Smooth muscle cell (in vitro differentiated cells): Measurements from ENCODE around the gene SHISA8. TPM values are rescaled to one million over a fixed set of nuclear protein-coding genes. Genes with fewer than 3 reads are reported as not detected.

ENCODE experiments used
- DNase-seq: peaks from one replicate; lab custom pipeline; 2025; ENCODE audit not compliant: unreplicated experiment; lab: John Stamatoyannopoulos, UW
- H2AFZ ChIP-seq: fragments of 200-600 bp; sonication (generic); 2 replicates; pipeline ENCODE4 v1.6.0; 2016; ENCODE audit warnings: antibody characterized with exemption, low read depth, mild to moderate bottlenecking
- H3F3A ChIP-seq: fragments of 200-600 bp; sonication (generic); 2 replicates; pipeline ENCODE4 v1.6.0; 2017; ENCODE audit warnings: antibody characterized with exemption, low read depth
- H3K27ac ChIP-seq: fragments of 200-600 bp; sonication (generic); 2 replicates; pipeline ENCODE4 v1.5.1; 2016; ENCODE audit warnings: low read depth, mild to moderate bottlenecking
- H3K27me3 ChIP-seq: fragments of 200-600 bp; sonication (generic); 2 replicates; pipeline ENCODE4 v1.6.1; 2016; ENCODE audit warnings: low read depth, mild to moderate bottlenecking
- H3K36me3 ChIP-seq: fragments of 200-600 bp; sonication (generic); 2 replicates; pipeline ENCODE4 v1.5.1; 2016; ENCODE audit warnings: low read depth
- H3K4me1 ChIP-seq: fragments of 200-600 bp; sonication (generic); 2 replicates; pipeline ENCODE4 v1.5.1; 2016; ENCODE audit warnings: low read depth
- H3K4me2 ChIP-seq: fragments of 200-600 bp; sonication (generic); 2 replicates; pipeline ENCODE4 v1.6.0; 2016; ENCODE audit warnings: mild to moderate bottlenecking
- H3K4me3 ChIP-seq: fragments of 200-600 bp; sonication (generic); 2 replicates; pipeline ENCODE4 v1.5.1; 2016; ENCODE audit warnings: mild to moderate bottlenecking
- H3K79me2 ChIP-seq: fragments of 200-600 bp; sonication (generic); 2 replicates; pipeline ENCODE4 v1.6.0; 2016; ENCODE audit warnings: low read depth, mild to moderate bottlenecking
- H3K9ac ChIP-seq: fragments of 200-600 bp; sonication (generic); 2 replicates; pipeline ENCODE4 v1.6.0; 2016; ENCODE audit warnings: low read depth
- H3K9me3 ChIP-seq: fragments of 200-600 bp; sonication (generic); replicated peaks from 2 replicates; pipeline ENCODE4 v1.5.1; 2016; ENCODE audit warnings: low read depth
- H4K20me1 ChIP-seq: fragments of 200-600 bp; sonication (generic); 2 replicates; pipeline ENCODE4 v1.6.0; 2016; ENCODE audit warnings: low read depth
- WGBS: methylation state at CpG from one replicate; pipeline ENCODE4 v1.1.7; 2016; ENCODE audit warnings: low lambda C conversion rate; 5-methylcytosine and 5-hydroxymethylcytosine counted together
- polyA plus RNA-seq: library from polyadenylated mRNA; unstranded; fragments of >200 nt; fragmentation: Nextera tagmentation; extraction: Ambion mirVana; gene quantifications from 2 replicates; pipeline ENCODE4 v1.2.1, GENCODE V29; 2016
- total RNA-seq: library from RNA; depleted of rRNA; stranded (reverse); fragments of >200 nt; gene quantifications from 2 replicates; pipeline ENCODE4 v1.2.3, GENCODE V29; 2014
- TF ChIP-seq, protein P1 (sequence below): fragments of 200-600 bp; sonication (generic); IDR thresholded peaks from 2 replicates; pipeline ENCODE4 v1.5.1; 2017; ENCODE audit warnings: borderline replicate concordance, mild to moderate bottlenecking, antibody characterized with exemption; ENCODE audit not compliant: insufficient read depth, poor library complexity, severe bottlenecking

The SHISA8 gene
- total and polyA plus RNA-seq, 2 experiments from 2014 or later = 0.11 TPM; not detected in 1

DNA sequence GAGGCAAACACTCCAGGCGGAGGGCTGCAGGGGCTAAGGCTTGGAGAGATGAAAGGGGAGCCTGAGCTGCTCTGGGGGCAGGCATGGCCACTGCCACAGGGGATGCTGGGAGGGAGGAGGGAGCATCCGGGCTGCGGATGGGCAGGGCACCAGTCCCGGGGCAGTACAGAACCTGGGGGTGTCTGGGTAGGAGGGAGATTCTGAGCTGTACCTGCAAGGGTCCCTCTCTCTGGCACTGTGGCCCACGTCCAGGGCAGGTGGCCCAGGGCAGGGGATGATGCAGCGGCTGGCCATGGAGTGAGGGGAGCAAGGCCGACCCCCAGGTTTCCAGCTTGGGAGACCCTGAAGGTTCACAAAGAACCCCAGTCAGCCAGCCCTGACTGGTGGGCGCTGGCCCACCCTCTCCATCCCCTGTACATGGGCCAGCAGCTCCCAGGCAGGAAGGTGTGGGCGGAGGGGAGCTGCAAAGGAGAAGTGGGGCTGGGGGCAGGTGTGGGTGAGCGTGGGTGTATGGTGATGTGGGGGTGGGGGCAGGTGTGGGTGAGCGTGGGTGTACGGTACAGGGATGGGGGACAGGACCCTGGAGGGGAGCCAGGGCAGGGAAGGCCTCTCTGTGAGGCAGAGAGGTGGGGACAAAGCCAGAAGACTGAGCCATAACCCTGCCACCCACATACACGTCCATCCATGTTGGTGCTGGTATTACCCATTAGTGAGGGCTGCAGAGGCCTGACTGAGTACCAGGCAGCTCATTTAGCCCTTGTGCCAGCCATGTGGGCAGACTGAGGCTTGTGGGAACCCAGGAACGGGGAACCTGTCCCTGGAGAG lies 13.9 kb upstream of the SHISA8 start:
- H3K4me1 ChIP-seq = peaks cover 3% of the 10 kb centered on the region
- no peak overlapping the region for H2AFZ ChIP-seq
- H4K20me1 ChIP-seq = no peaks in the 10 kb centered on the region
- H3K27me3 ChIP-seq = peaks cover 28% of the 10 kb centered on the region
- H3K4me2 ChIP-seq = no peak overlapping the region
- DNase-seq = no peak
- H3K9me3 ChIP-seq = no peaks in the 10 kb centered on the region
- TF ChIP-seq, protein P1, sequence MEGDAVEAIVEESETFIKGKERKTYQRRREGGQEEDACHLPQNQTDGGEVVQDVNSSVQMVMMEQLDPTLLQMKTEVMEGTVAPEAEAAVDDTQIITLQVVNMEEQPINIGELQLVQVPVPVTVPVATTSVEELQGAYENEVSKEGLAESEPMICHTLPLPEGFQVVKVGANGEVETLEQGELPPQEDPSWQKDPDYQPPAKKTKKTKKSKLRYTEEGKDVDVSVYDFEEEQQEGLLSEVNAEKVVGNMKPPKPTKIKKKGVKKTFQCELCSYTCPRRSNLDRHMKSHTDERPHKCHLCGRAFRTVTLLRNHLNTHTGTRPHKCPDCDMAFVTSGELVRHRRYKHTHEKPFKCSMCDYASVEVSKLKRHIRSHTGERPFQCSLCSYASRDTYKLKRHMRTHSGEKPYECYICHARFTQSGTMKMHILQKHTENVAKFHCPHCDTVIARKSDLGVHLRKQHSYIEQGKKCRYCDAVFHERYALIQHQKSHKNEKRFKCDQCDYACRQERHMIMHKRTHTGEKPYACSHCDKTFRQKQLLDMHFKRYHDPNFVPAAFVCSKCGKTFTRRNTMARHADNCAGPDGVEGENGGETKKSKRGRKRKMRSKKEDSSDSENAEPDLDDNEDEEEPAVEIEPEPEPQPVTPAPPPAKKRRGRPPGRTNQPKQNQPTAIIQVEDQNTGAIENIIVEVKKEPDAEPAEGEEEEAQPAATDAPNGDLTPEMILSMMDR = no peak
- H3K27ac ChIP-seq = no peak overlapping the region
- no peaks in the 10 kb centered on the region for H3K36me3 ChIP-seq
- no peaks in the 10 kb centered on the region for H3F3A ChIP-seq
- WGBS = 78% methylated on average over 14 of the region's 14 CpGs
- no peaks in the 10 kb centered on the region for H3K79me2 ChIP-seq
- H3K4me3 ChIP-seq = no peak overlapping the region
- no peak overlapping the region for H3K9ac ChIP-seq

DNA sequence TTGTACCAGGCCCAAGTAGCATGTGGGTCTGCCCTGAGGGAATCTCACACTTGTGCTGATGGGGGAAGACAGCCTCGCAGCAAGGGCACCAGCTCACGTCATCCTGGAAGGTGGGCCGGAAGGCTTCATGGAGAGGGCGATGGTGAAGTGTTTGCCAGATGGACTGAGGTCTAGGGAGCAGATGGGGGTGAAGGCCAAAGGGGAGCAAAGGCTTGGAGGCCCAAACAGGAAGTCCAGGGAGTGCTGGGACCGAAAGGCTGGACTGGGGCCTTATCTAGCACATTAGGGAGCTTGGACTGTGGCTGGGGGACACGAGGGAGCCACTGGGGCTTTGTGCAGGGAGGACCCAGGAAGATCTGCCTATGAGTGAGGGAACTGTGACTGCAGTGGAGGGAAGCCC lies 12.9 kb upstream of the SHISA8 start:
- Histone ChIP-seq H3K4me2 (no peak overlapping the region), H3K9me3 (no peaks in the 10 kb centered on the region), H3K9ac (no peak overlapping the region), H3K4me3 (no peak overlapping the region), H2AFZ (no peak overlapping the region), H3K27me3 (peaks cover 30% of the 10 kb centered on the region), H3K4me1 (peaks cover 3% of the 10 kb centered on the region), H3K36me3 (no peaks in the 10 kb centered on the region), H3F3A (no peaks in the 10 kb centered on the region), H3K79me2 (no peaks in the 10 kb centered on the region), H4K20me1 (no peaks in the 10 kb centered on the region), H3K27ac (no peak overlapping the region)
- TF ChIP-seq, protein P1 = no peak
- no peak for DNase-seq
- 65% methylated on average over 6 of the region's 6 CpGs for WGBS

DNA sequence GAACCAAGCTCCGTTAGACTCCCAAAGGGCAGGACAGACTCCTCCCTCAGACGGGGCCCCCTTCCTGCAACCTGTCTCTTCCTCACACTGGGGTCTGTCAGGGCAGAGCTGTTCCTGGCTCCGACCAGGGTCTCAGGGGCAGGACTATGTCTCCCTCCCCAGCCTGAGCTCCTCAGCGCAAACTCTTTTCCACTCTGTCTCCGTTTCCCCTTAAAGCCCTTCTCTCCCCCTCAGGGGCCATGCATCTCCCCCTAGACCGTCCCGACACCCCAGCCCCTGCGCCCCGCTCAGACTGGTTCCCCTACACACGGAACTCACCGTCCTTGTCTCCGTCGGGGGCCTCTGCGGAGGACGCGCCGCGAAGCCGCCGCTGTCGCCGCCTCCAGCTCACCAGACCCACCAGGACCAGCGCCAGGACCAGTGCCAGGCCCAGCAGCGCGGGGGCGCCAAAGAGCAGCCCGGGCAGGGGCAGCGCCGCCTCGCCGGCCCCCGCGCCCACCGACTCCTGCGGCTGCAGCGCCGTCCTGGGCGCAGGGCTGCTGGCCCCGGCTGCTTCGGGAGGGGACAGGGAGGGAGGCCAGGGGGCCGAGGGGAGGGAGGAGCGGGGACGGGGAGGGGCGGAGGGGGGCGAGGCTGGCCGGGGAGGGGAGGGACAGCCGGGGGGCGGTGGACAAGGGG lies 11.0 kb upstream of the SHISA8 start:
- peak; percentile 14 for DNase-seq
- H3K27ac ChIP-seq = no peak overlapping the region
- H3K9ac ChIP-seq = no peak overlapping the region
- H4K20me1 ChIP-seq = no peaks in the 10 kb centered on the region
- no peak overlapping the region for H2AFZ ChIP-seq
- no peaks in the 10 kb centered on the region for H3K79me2 ChIP-seq
- peak overlapping the region; percentile 38 for H3K4me3 ChIP-seq
- H3K27me3 ChIP-seq = peaks cover 30% of the 10 kb centered on the region
- TF ChIP-seq, protein P1 = peak; percentile 70
- H3K36me3 ChIP-seq = no peaks in the 10 kb centered on the region
- no peaks in the 10 kb centered on the region for H3K9me3 ChIP-seq
- H3F3A ChIP-seq = no peaks in the 10 kb centered on the region
- H3K4me2 ChIP-seq = peak overlapping the region; percentile 84
- 5% methylated on average over 26 of the region's 48 CpGs for WGBS
- peaks cover 3% of the 10 kb centered on the region for H3K4me1 ChIP-seq
